Neural cell (in vitro differentiated cells): Measurements from ENCODE around the gene SLC6A11. TPM values are rescaled to one million over a fixed set of nuclear protein-coding genes. Genes with fewer than 3 reads are reported as not detected.

ENCODE experiments used
- H2AFZ ChIP-seq: fragments of 200-600, 300-800 bp; sonication (generic), shearing (Covaris generic); 2 replicates; pipeline ENCODE4 v1.6.0; 2014; ENCODE audit warnings: low read depth, mild to moderate bottlenecking, antibody characterized with exemption, low read length, moderate library complexity
- H3F3A ChIP-seq: fragments of 200-600 bp; shearing (Covaris generic); 2 replicates; pipeline ENCODE4 v1.6.1; 2016; ENCODE audit warnings: mild to moderate bottlenecking, moderate library complexity, mixed read lengths, antibody characterized with exemption, low read length; ENCODE audit not compliant: insufficient read depth, poor library complexity, severe bottlenecking
- H3K27ac ChIP-seq: fragments of 200-600, 300-800 bp; sonication (generic), shearing (Covaris generic); 2 replicates; pipeline ENCODE4 v1.5.1; 2014; ENCODE audit warnings: mild to moderate bottlenecking, low read length, moderate library complexity
- H3K27me3 ChIP-seq: fragments of 300-800, 200-600 bp; sonication (generic), shearing (Covaris generic); 2 replicates; pipeline ENCODE4 v1.6.0; 2014; ENCODE audit warnings: mild to moderate bottlenecking, low read depth, low read length, moderate library complexity; ENCODE audit not compliant: insufficient read depth
- H3K36me3 ChIP-seq: fragments of 300-800, 200-600 bp; sonication (generic), shearing (Covaris generic); 2 replicates; pipeline ENCODE4 v1.5.1; 2014; ENCODE audit warnings: mild to moderate bottlenecking, antibody characterized with exemption, low read length, moderate library complexity; ENCODE audit not compliant: insufficient read depth
- H3K4me2 ChIP-seq: fragments of 300-800, 200-600 bp; sonication (generic), shearing (Covaris generic); 2 replicates; pipeline ENCODE4 v1.6.0; 2014; ENCODE audit warnings: mild to moderate bottlenecking, low read length
- H3K4me3 ChIP-seq: fragments of 300-800, 200-600 bp; sonication (generic), shearing (Covaris generic); 2 replicates; pipeline ENCODE4 v1.5.1; 2014; ENCODE audit warnings: mild to moderate bottlenecking, low read length, moderate library complexity
- H3K79me2 ChIP-seq: fragments of 200-600 bp; shearing (Covaris generic); replicated peaks from 2 replicates; pipeline ENCODE4 v1.6.0; 2014; ENCODE audit warnings: mild to moderate bottlenecking, low read length, moderate library complexity; ENCODE audit not compliant: insufficient read depth
- H3K9ac ChIP-seq: fragments of 300-800, 200-600 bp; sonication (generic), shearing (Covaris generic); 2 replicates; pipeline ENCODE4 v1.6.1; 2016; ENCODE audit warnings: mild to moderate bottlenecking, low read length, mixed read lengths
- H3K9me2 ChIP-seq: fragments of 200-600 bp; shearing (Covaris generic); 2 replicates; pipeline ENCODE4 v1.6.1; 2016; ENCODE audit warnings: mild to moderate bottlenecking, low read length, mixed read lengths; ENCODE audit not compliant: insufficient read depth
- H3K9me3 ChIP-seq: fragments of 200-600, 300-800 bp; sonication (generic), shearing (Covaris generic); 2 replicates; pipeline ENCODE4 v1.6.1; 2016; ENCODE audit warnings: mild to moderate bottlenecking, mixed run types, low read length, moderate library complexity, mixed read lengths
- H4K20me1 ChIP-seq: fragments of 200-600 bp; shearing (Covaris generic); 2 replicates; pipeline ENCODE4 v1.6.1; 2016; ENCODE audit warnings: mild to moderate bottlenecking, mixed run types; ENCODE audit not compliant: insufficient read depth
- EZH2 ChIP-seq: fragments of 200-600, 300-800 bp; shearing (Covaris generic), sonication (generic); IDR thresholded peaks from 2 replicates; pipeline ENCODE4 v1.6.1; 2014; ENCODE audit warnings: antibody characterized with exemption, low read length, borderline replicate concordance, mild to moderate bottlenecking; ENCODE audit not compliant: insufficient read depth, poor library complexity, severe bottlenecking
- MXI1 ChIP-seq: fragments of 450-650 bp; conservative IDR thresholded peaks from 2 replicates; pipeline ENCODE4 v1.6.1; 2014; ENCODE audit warnings: antibody characterized with exemption, mild to moderate bottlenecking; ENCODE audit not compliant: poor library complexity, severe bottlenecking
- POLR2AphosphoS5 ChIP-seq: IDR thresholded peaks from 2 replicates; pipeline ENCODE4 v1.6.1; 2012
- RAD21 ChIP-seq: fragments of 450-650 bp; conservative IDR thresholded peaks from 2 replicates; pipeline ENCODE4 v1.6.1; 2014; ENCODE audit warnings: antibody characterized with exemption, mild to moderate bottlenecking, moderate library complexity
- SMC3 ChIP-seq: fragments of 450-650 bp; conservative IDR thresholded peaks from 2 replicates; pipeline ENCODE4 v1.6.1; 2014; ENCODE audit warnings: antibody characterized with exemption, mild to moderate bottlenecking, moderate library complexity; ENCODE audit not compliant: poor library complexity
- polyA plus RNA-seq: library from polyadenylated mRNA; depleted of rRNA; stranded (reverse); fragments of >200 nt; gene quantifications from 2 replicates; pipeline ENCODE4 v1.2.3, GENCODE V29; 2014
- TF ChIP-seq, protein P1 (sequence below): fragments of 450-650 bp; IDR thresholded peaks from 2 replicates; pipeline ENCODE4 v1.5.1; 2014; ENCODE audit warnings: antibody characterized with exemption, mild to moderate bottlenecking, moderate library complexity; ENCODE audit not compliant: poor library complexity, severe bottlenecking
- TF ChIP-seq, protein P2 (sequence below): IDR thresholded peaks from 2 replicates; pipeline ENCODE4 v1.6.1; 2012; ENCODE audit warnings: borderline replicate concordance

The SLC6A11 gene
- polyA plus RNA-seq, 1 donor from 2014 or later = 4.2 TPM

DNA sequence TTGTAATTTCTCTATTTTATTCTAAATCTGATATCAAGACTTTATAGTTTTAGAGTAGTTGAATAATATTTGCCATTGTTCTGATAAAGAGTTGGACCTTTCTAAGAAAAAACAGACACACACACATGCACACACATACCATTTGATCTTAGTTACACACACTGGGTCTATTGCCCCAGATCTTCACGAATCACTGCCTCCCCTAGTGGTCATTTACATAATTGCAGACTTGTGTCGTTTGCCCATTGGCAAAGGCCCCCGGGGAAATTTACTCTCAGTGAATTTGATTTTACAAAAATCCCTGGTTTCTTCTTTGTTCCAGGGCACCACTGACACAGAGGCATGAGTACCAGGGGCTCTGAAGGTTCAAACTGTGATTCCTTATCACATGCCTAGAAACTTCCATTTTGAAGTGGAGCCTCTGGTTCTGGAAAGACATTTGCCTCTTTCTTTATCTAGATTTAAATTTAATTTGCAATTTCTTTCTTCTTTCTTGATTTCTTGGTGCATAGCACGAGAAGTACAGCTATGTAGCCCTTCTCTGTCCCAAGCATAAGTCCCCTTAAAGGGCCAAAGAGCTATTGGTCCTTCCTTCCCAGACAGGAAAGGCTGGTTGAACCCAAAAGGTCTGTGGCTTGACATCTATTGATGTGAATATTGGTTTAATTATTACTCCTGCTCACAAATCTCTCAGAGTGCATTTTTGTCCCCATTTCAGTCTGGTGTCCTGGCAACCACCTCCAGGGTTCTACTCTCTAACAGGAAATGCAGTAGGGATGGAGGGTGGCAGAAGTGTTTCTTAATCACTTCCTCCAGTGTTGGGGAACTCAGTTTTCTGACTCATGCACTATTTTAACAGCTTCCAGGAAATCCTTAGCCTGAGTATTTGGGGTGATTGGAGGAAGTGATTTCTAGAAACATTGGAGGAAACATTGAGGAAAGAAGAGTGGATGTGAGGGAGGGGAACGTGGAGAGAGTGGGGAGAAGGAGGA is 32.4 kb upstream of the SLC6A11 start:
- no peak overlapping the region for H3K27ac ChIP-seq
- no peaks in the 10 kb centered on the region for H4K20me1 ChIP-seq
- TF ChIP-seq, protein P1, sequence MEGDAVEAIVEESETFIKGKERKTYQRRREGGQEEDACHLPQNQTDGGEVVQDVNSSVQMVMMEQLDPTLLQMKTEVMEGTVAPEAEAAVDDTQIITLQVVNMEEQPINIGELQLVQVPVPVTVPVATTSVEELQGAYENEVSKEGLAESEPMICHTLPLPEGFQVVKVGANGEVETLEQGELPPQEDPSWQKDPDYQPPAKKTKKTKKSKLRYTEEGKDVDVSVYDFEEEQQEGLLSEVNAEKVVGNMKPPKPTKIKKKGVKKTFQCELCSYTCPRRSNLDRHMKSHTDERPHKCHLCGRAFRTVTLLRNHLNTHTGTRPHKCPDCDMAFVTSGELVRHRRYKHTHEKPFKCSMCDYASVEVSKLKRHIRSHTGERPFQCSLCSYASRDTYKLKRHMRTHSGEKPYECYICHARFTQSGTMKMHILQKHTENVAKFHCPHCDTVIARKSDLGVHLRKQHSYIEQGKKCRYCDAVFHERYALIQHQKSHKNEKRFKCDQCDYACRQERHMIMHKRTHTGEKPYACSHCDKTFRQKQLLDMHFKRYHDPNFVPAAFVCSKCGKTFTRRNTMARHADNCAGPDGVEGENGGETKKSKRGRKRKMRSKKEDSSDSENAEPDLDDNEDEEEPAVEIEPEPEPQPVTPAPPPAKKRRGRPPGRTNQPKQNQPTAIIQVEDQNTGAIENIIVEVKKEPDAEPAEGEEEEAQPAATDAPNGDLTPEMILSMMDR = peak; percentile 46
- no peak for TF ChIP-seq SMC3
- no peak for TF ChIP-seq POLR2AphosphoS5
- no peaks in the 10 kb centered on the region for H3K79me2 ChIP-seq
- H3K27me3 ChIP-seq = no peaks in the 10 kb centered on the region
- H3F3A ChIP-seq = no peaks in the 10 kb centered on the region
- no peak overlapping the region for H3K4me2 ChIP-seq
- no peaks in the 10 kb centered on the region for H3K9me3 ChIP-seq
- no peak overlapping the region for H3K4me3 ChIP-seq
- H3K9me2 ChIP-seq = no peaks in the 10 kb centered on the region
- H3K36me3 ChIP-seq = no peaks in the 10 kb centered on the region
- no peak overlapping the region for H2AFZ ChIP-seq
- no peak overlapping the region for H3K9ac ChIP-seq

DNA sequence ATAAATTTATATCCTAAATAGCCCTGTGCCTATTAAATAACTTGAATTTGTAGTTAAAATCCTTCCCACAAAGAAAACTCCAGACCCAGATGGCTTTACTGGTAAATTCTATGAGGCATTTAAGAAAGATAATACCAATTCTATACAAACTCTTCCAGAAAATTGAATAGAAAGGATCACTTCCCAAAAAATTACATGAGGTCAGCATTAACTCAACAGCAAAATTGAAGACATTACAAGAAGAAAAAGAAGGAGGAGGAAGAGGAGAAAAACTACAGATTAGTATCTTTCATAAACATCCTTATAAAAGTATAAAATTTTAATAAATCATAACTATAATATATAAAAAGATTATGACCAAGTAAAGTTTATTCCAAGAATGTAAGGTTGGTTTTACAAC is 29.4 kb upstream of the SLC6A11 start:
- Histone ChIP-seq H3K9ac (no peak overlapping the region), H2AFZ (no peak overlapping the region), H3K36me3 (no peaks in the 10 kb centered on the region), H3K4me2 (no peak overlapping the region), H3F3A (no peaks in the 10 kb centered on the region), H4K20me1 (no peaks in the 10 kb centered on the region), H3K9me3 (no peaks in the 10 kb centered on the region), H3K27ac (no peak overlapping the region), H3K27me3 (no peaks in the 10 kb centered on the region), H3K9me2 (no peaks in the 10 kb centered on the region), H3K4me3 (no peak overlapping the region), H3K79me2 (no peaks in the 10 kb centered on the region)
- TF ChIP-seq RAD21 = no peak
- TF ChIP-seq, protein P1 = no peak
- no peak for TF ChIP-seq SMC3
- no peak for TF ChIP-seq MXI1
- TF ChIP-seq, protein P2, sequence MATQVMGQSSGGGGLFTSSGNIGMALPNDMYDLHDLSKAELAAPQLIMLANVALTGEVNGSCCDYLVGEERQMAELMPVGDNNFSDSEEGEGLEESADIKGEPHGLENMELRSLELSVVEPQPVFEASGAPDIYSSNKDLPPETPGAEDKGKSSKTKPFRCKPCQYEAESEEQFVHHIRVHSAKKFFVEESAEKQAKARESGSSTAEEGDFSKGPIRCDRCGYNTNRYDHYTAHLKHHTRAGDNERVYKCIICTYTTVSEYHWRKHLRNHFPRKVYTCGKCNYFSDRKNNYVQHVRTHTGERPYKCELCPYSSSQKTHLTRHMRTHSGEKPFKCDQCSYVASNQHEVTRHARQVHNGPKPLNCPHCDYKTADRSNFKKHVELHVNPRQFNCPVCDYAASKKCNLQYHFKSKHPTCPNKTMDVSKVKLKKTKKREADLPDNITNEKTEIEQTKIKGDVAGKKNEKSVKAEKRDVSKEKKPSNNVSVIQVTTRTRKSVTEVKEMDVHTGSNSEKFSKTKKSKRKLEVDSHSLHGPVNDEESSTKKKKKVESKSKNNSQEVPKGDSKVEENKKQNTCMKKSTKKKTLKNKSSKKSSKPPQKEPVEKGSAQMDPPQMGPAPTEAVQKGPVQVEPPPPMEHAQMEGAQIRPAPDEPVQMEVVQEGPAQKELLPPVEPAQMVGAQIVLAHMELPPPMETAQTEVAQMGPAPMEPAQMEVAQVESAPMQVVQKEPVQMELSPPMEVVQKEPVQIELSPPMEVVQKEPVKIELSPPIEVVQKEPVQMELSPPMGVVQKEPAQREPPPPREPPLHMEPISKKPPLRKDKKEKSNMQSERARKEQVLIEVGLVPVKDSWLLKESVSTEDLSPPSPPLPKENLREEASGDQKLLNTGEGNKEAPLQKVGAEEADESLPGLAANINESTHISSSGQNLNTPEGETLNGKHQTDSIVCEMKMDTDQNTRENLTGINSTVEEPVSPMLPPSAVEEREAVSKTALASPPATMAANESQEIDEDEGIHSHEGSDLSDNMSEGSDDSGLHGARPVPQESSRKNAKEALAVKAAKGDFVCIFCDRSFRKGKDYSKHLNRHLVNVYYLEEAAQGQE = no peak
- TF ChIP-seq EZH2 = no peak
